MM.1S (cell line): Measurements from ENCODE around the gene MPRIP.

Experiments used
- DNase-seq: peaks from one replicate; pipeline ENCODE4 v3.0.0-alpha.2; 2015
- H2AFZ ChIP-seq: fragments of 300-600 bp; sonication (generic); 2 replicates; pipeline ENCODE4 v1.6.0; 2016; ENCODE audit warnings: antibody characterized with exemption, low read length
- H3F3A ChIP-seq: fragments of 300-600 bp; sonication (generic); 2 replicates; pipeline ENCODE4 v1.6.1; 2016; ENCODE audit warnings: mild to moderate bottlenecking, antibody characterized with exemption, low read length, moderate library complexity, mixed read lengths; ENCODE audit not compliant: insufficient read depth
- H3K27ac ChIP-seq: fragments of 300-600 bp; sonication (generic); 2 replicates; pipeline ENCODE4 v1.5.1; 2016; ENCODE audit warnings: mild to moderate bottlenecking, low read length
- H3K27me3 ChIP-seq: fragments of 300-600 bp; sonication (generic); replicated peaks from 2 replicates; pipeline ENCODE4 v1.6.0; 2016; ENCODE audit warnings: low read length; ENCODE audit not compliant: insufficient read depth
- H3K36me3 ChIP-seq: fragments of 300-600 bp; sonication (generic); replicated peaks from 2 replicates; pipeline ENCODE4 v1.6.1; 2016; ENCODE audit warnings: mild to moderate bottlenecking, low read length, mixed read lengths; ENCODE audit not compliant: insufficient read depth
- H3K4me1 ChIP-seq: fragments of 300-600 bp; sonication (generic); 2 replicates; pipeline ENCODE4 v1.6.1; 2016; ENCODE audit warnings: low read length, mixed read lengths
- H3K4me2 ChIP-seq: fragments of 300-600 bp; sonication (generic); 2 replicates; pipeline ENCODE4 v1.6.0; 2016; ENCODE audit warnings: low read depth, low read length
- H3K4me3 ChIP-seq: fragments of 300-600 bp; sonication (generic); 2 replicates; pipeline ENCODE4 v1.5.1; 2016; ENCODE audit warnings: low read length, mixed read lengths
- H3K79me2 ChIP-seq: fragments of 300-600 bp; sonication (generic); 2 replicates; pipeline ENCODE4 v1.6.1; 2016; ENCODE audit warnings: mixed run types, low read length, mixed read lengths
- H3K9ac ChIP-seq: fragments of 300-600 bp; sonication (generic); 2 replicates; pipeline ENCODE4 v1.6.1; 2016; ENCODE audit warnings: low read length, mixed read lengths
- H3K9me2 ChIP-seq: fragments of 300-600 bp; sonication (generic); replicated peaks from 2 replicates; pipeline ENCODE4 v1.6.1; 2016; ENCODE audit warnings: mild to moderate bottlenecking, low read length, mixed read lengths; ENCODE audit not compliant: insufficient read depth
- H3K9me3 ChIP-seq: fragments of 300-600 bp; sonication (generic); replicated peaks from 2 replicates; pipeline ENCODE4 v1.6.1; 2016; ENCODE audit warnings: mild to moderate bottlenecking, low read length, mixed read lengths; ENCODE audit not compliant: insufficient read depth
- H4K20me1 ChIP-seq: fragments of 300-600 bp; sonication (generic); 2 replicates; pipeline ENCODE4 v1.6.1; 2016; ENCODE audit warnings: mild to moderate bottlenecking, low read length, moderate library complexity, mixed read lengths; ENCODE audit not compliant: insufficient read depth
- CTCF ChIP-seq: fragments of 300-600 bp; sonication (generic); IDR thresholded peaks from 2 replicates; pipeline ENCODE4 v1.5.1; 2016; ENCODE audit warnings: antibody characterized with exemption, low read length, mixed read lengths
- EZH2 ChIP-seq: fragments of 300-600 bp; sonication (generic); optimal IDR thresholded peaks from 2 replicates; pipeline ENCODE3; 2017; ENCODE audit warnings: low read depth, mild to moderate bottlenecking, antibody characterized with exemption, low read length, mixed read lengths
- EZH2phosphoT487 ChIP-seq: fragments of 300-600 bp; sonication (generic); IDR thresholded peaks from 2 replicates; pipeline ENCODE4 v1.6.1; 2018; ENCODE audit warnings: antibody characterized with exemption, low read length

Gene MPRIP

DNA sequence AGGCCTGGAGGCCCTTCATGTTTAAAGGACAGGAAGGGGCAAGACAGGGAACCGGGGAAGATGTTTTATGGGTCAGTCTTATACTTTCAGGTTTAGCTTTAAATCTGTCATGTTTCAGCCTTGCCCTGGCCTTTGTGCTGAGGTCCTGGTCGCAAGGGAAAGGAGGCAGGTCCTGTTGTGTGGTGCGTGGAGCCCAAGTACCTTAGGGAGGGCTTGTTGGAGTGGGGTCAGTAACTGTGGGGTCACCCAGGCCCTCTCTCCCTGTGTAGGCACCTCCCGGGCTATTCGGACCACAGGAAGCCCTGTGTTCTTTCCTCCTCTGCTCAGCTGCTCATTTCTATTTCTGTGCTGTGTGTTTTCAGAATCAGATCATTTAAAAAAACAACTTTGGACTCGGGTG is 42.7 kb downstream of the MPRIP start:
- Histone ChIP-seq H3K9ac (no peak overlapping the region), H2AFZ (no peak overlapping the region), H3K9me3 (no peaks in the 10 kb centered on the region), H3K9me2 (no peaks in the 10 kb centered on the region), H3K27me3 (no peaks in the 10 kb centered on the region), H3K4me3 (no peak overlapping the region), H3K27ac (no peak overlapping the region), H3K79me2 (peaks cover 69% of the 10 kb centered on the region), H3K4me2 (no peak overlapping the region), H3K36me3 (no peaks in the 10 kb centered on the region), H3F3A (no peaks in the 10 kb centered on the region), H4K20me1 (no peaks in the 10 kb centered on the region), H3K4me1 (no peaks in the 10 kb centered on the region)
- DNase-seq, result no peak
- TF ChIP-seq EZH2 (no peak), EZH2phosphoT487 (no peak), CTCF (no peak)

GRCh38 chr17:17086585-17086984 is 44.3 kb downstream of the MPRIP start:
- H4K20me1 ChIP-seq, result no peaks in the 10 kb centered on the region
- H3K9me3 ChIP-seq, result no peaks in the 10 kb centered on the region
- H3K36me3 ChIP-seq, result no peaks in the 10 kb centered on the region
- no peaks in the 10 kb centered on the region for H3K27me3 ChIP-seq
- no peak overlapping the region for H2AFZ ChIP-seq
- TF ChIP-seq EZH2 (no peak), CTCF (no peak), EZH2phosphoT487 (no peak)
- H3K79me2 ChIP-seq, result peaks cover 66% of the 10 kb centered on the region
- no peak overlapping the region for H3K4me3 ChIP-seq
- H3F3A ChIP-seq, result no peaks in the 10 kb centered on the region
- H3K9ac ChIP-seq, result no peak overlapping the region
- no peaks in the 10 kb centered on the region for H3K9me2 ChIP-seq
- no peak for DNase-seq
- no peak overlapping the region for H3K27ac ChIP-seq
- no peak overlapping the region for H3K4me2 ChIP-seq
- no peaks in the 10 kb centered on the region for H3K4me1 ChIP-seq

- Histone ChIP-seq H3K4me2 (no peak overlapping the region), H2AFZ (no peak overlapping the region), H3K4me1 (no peaks in the 10 kb centered on the region), H3K4me3 (no peak overlapping the region), H3K27me3 (no peaks in the 10 kb centered on the region), H3F3A (no peaks in the 10 kb centered on the region), H3K9me3 (no peaks in the 10 kb centered on the region), H3K36me3 (no peaks in the 10 kb centered on the region), H3K9ac (no peak overlapping the region), H4K20me1 (no peaks in the 10 kb centered on the region), H3K27ac (no peak overlapping the region), H3K79me2 (peaks cover 71% of the 10 kb centered on the region), H3K9me2 (no peaks in the 10 kb centered on the region)
- no peak for TF ChIP-seq CTCF
- TF ChIP-seq EZH2phosphoT487, result no peak
- TF ChIP-seq EZH2, result no peak
- DNase-seq, result no peak
Observed at GRCh38 chr17:17087424-17088015, 45.3 kb downstream of the MPRIP start.

- Histone ChIP-seq H3K27me3 (no peaks in the 10 kb centered on the region), H3K4me2 (no peak overlapping the region), H3F3A (no peaks in the 10 kb centered on the region), H3K36me3 (no peaks in the 10 kb centered on the region), H3K4me3 (no peak overlapping the region), H3K4me1 (no peaks in the 10 kb centered on the region), H4K20me1 (no peaks in the 10 kb centered on the region; the same call in 1 of the 2 replicates), H2AFZ (no peak overlapping the region), H3K79me2 (peaks cover 72% of the 10 kb centered on the region), H3K27ac (no peak overlapping the region), H3K9me2 (no peaks in the 10 kb centered on the region), H3K9me3 (no peaks in the 10 kb centered on the region), H3K9ac (no peak overlapping the region)
- no peak for DNase-seq
- no peak for TF ChIP-seq CTCF
- no peak for TF ChIP-seq EZH2
- TF ChIP-seq EZH2phosphoT487, result no peak
Observed at GRCh38 chr17:17088086-17088485, 45.8 kb downstream of the MPRIP start.
